ENCODE data around the gene ARID1B. TPM values are rescaled to one million over a fixed set of nuclear protein-coding genes. Genes with fewer than 3 reads are reported as not detected.

The ARID1B gene
- polyA plus RNA-seq, 1 donor, result 66.0 TPM

DNA sequence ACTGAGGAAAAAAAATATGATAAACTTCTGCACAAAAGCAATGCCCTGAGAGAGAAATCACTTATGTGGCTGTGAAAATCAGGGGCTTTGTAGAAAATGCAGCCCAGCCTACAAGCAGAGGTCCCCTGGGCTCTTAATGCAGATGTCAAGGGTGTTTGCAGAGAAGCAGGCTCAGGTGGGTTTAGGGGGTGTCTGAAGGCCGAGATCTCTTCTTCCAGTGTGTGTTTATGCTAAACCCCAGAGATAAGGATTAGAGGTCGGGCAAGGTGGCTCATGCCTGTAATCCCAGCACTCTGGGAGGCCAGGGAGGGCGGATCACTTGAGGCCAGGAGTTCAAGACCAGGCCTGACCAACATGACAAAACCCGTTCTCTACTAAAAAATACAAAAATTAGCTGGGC is 467.6 kb downstream of the ARID1B start:
- no peak for DNase-seq (ENCODE audit: low read depth)

DNA sequence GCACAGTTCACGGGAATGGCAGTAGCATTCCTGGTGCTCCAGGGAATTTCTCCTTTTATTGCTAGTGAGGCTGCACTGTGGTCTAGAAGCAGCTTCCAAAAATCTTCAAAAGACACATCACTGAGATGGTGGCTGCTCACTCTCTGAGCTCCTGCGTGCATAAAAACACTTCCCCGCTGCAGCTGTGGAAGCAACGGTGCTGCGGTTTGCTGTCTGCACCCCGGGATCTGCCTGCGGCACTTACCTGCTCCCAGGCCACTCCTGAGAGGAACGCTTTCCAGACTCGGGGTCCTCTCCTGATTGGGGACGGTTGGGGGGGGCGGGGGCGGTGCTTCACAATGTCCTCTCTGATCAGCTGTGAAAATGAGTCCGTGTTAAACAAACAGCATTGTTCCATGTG is 468.3 kb downstream of the ARID1B start:
- no peak for DNase-seq (ENCODE audit: low read depth)

DNA sequence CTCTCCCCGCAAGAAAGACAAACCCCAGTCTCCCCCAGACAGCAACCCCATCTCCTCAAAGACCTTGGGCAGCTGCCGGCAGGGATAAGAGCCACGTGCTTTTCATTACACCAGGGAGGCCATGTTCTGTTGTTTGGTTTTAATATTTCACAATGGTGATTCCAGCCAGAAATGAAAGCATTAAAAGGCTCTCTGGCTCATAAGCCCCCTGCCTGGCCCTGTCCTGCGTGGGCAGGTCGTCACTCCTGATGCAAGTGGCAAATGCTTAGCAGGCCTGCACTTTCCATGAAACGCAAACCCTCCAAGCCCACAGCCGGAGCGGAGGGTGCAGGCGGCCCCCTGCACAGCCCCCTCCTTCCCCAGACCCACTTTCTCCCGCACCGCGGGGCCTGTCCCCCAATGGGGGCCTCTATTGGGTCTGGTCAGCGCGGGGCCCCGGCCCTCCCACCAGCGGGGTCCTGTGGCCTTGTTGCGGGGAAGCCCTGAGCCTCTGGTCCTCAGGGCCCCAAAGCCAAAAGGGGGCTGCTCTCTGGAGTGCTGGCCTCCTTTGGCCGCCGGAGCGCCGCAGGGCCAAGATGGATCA is 469.0 kb downstream of the ARID1B start:
- no peak for DNase-seq (ENCODE audit: low read depth)

DNA sequence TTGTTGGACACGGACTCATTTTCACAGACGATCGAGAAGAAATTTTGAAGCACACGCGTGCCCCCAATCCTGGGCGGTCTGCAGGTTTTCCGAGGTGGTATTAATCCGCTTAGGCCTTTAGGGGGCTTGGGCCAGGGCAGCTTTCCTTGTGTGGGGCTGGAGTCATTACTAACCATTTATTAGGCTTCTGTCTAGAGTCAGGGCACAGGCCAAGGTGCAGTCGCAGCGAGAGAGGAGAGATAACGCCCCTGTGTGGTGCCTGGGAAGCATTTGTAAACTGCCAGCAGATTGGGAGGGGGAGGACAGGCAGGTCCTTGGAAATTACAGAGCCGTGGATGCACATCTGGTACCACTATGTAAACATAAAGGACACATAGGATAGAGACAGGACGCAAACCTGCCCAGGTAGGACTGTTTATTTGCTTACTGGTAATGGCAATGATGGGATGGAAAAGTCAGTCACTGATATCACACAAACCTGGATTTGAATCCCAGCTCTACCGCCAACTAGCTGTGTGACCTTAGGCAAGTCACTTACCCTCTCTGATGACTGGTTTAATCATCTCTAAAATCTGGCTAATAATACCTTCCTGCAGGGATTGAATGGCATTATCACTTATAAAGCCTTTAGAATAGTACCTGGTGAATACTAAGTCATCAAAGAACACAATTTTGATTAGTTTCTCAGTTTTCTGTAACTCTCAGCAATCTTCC is 469.8 kb downstream of the ARID1B start:
- no peak for DNase-seq (ENCODE audit: low read depth)

DNA sequence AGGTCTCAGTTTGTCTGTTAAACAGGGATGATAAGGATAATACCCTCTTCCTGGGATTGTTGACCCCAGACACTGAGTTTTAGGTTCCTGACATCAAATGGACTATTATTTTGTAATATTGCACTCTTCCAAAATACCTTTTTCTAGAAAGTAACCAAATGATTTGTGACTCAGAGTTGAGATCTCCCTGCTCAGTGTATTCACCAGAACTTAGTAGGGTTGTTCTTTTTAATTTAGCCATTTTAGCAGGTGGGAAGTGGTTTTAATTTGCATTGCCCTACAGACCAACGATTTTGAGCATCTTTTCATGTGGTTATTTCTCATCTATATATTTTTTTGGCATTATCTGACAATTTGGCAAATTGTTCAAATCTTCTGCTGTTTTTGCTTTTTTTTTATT is 471.1 kb downstream of the ARID1B start:
- no peak for DNase-seq (ENCODE audit: low read depth)

DNA sequence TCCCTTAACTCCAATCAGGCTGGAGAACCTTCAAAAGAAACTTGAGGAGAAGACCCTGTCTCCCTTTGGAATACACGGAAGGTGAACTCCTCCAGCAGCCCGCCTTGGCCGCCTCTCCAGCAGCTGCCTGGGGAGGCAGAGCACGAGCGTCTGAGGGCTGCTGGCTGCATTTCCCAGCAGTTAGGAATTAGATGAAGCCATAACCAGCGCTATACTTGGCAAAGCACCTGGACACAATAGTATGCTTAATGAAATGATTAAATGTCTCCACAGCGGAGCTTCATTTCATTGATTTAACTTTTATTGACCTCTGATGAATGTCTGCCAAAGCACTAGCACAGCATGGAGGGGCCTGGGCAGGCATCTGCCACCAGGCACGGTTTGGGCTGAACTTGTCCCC is 472.6 kb downstream of the ARID1B start:
- no peak for DNase-seq (ENCODE audit: low read depth)

DNA sequence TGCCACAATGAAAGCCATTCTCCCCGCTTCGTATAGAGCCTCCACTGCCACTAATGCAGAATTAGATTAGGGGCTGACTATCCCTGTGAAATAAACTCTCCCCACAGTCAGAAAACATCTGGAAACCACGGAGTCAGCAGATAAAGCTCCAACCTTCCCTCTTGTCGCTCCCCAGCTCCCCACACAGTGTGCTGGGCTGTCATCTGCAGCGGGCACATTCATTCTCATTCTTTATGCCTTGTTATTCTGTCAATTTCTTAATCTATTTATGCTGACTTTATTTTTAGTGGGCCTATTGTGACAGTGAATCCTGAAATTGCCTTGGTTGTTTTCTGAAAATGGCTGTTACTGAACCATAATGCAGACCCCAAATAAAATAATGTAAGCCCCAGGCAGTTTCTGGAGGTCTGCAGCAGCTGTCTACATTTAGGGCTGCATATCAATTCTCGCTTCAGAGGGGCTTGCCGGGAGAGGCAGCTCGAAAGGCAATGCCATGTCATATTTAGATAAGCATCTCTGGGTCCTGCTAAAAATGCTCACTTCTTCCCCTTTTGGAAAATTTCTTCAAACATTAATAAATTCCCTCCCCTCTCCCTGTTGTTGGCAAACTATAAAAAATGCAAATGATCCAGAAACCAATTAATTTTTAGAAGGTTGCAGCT is 474.5 kb downstream of the ARID1B start:
- DNase-seq (ENCODE audit: low read depth), result no peak

DNA sequence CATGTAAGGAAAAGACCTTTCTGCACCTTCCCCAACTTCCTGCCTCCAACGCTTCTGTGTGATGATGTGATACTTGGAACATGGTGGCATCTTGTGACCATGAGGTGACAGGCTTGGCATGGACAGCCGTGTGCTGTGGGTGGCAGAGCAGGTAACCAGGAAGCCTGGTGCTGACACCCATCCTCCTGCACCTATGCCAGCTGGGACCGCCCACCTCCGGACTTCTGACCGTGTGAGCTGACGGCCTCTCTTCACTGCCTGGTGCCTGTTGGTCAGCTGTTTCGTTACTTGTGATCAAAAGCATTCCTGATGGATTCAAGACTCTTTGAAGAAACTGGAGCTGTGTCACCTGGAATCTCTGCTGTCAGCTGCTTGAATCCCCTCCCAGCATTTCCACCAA is 475.8 kb downstream of the ARID1B start:
- no peak for DNase-seq (ENCODE audit: low read depth)

DNA sequence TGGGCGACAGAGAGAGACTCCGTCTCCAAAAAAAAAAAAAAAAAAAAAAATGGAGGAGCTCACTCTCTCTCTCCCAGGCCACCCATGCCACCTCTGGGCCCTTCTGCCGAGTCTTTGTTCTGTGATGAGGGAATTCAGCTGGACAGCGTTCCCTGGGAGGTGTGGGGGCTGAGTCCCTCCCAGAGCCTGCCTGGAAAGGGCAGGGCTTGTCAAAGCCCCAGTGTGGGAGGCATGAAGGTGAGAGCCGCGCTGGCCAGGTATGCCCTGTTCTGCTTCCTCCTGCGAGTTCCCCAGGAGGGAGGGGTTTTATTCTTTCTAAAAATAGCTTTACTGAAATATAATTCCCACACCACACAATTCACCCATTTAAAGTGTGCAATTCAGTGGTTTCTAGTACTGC is 476.5 kb downstream of the ARID1B start:
- no peak for DNase-seq (ENCODE audit: low read depth)

DNA sequence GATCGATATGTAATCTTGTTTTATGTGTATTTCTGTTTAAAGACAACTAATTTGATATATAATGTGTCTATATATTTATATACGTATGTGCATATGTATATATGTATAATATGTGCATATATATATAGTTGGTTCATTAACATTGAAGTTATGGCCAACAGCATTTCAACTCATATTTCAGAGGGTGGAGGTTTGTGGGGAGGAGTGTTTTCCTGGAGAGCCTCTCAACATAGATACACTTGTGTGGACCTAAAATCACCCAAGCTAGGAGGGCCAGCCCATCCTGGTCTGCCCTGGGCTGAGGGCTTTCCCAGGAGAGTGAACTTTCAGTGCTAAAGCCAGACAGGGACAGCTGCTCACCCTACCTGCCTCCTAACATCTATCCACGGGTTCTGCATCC is 477.4 kb downstream of the ARID1B start:
- DNase-seq (ENCODE audit: low read depth), result no peak

DNA sequence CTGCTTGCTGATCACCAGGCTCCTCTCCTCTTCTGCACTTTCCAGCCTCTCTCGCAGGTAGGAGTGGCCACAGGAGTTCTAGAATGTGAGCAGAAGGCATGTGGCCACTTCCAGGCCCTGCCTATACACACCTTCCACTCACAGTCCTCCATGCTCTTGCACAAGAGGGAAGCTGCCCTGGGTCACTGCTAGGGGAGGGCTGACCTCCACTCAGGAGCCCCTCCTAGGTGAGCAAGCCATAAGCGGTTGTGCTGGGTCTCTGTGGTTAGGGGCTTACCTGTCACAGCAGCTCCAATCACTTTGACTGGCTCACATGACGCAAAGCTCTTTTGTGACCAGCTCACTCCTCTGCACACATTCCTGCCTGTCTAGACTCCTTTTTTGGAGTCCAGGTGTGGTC is 477.9 kb downstream of the ARID1B start:
- DNase-seq (ENCODE audit: low read depth), result no peak

DNA sequence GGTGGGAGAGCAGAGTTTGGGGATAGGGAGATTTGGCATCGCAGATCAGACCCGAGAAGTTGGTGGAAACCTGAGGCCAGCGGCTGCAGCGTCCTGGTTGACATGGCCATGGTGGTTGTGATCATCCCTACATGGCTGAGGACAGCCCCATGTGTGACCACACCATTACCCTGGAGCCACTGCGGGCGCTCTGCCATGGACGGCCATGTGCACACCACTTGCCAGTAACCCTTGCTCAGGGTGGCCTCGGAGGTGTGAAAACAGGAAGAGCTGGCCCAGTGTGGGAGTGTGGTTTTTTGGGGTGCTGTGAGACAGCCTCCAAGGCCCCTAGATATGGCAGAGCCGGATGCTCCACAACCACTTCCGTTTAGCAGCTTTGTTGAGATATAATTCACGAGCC is 481.7 kb downstream of the ARID1B start:
- DNase-seq (ENCODE audit: low read depth), result no peak

DNA sequence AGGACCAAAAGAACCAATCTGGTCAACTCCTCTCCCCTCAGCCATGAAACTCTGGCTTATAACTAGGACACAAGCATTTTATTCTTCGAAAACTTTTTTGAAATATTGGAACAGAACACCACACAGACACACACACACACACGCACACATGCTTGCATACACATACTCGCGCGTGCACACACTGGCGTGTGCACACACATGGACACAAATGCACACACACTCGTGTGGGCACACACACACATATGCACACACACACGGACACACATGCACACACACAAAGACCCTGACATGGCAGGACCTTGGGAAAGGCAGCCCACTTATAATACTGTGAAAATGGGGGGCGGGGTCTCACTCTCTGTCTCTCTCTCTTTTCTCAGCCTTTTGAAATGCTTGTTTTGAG is 482.3 kb downstream of the ARID1B start:
- DNase-seq (ENCODE audit: low read depth), result no peak

Measured in forelimb muscle (tissue), 1 donor.